ENCODE measurements around the gene RASAL3. TPM values are rescaled to one million over a fixed set of nuclear protein-coding genes. Genes with fewer than 3 reads are reported as not detected.
A peak's percentile ranks its signal among the peaks of the same experiment; 100 is the strongest.
"Not testable (repeated sequence)": the region's sequence is repeated elsewhere in the genome, so short reads cannot be mapped to it uniquely, and the experiment has no call there.

The RASAL3 gene
- total RNA-seq, 2 donors from 2014 or later = 2.6 to 3.6 TPM

- 0 to 2% methylated on average over 6 to 9 of the region's 9 CpGs for WGBS, 2 donors
- intact Hi-C loops (cut with DNase I) = no loop called here
- TF ChIP-seq CTCF (IDR thresholded peaks at IDR 0.05) (no peak), POLR2A (IDR thresholded peaks at IDR 0.05) (no peak)
- Histone ChIP-seq H3K27ac (peak overlapping the region; percentile 75 to 94 (median 91)), H3K36me3 (replicated peaks in 1 of 2; ENCODE audit: insufficient read depth in 1 of 2, low read depth in 2 of 2) (no peaks in the 10 kb centered on the region), H3K9me3 (no peaks in the 10 kb centered on the region), H3K4me1 (peaks cover 71% of the 10 kb centered on the region), H3K27me3 (no peaks in the 10 kb centered on the region), H3K4me3 (peak overlapping the region; percentile 71 to 97)
- DNase-seq (peak in 2 of 4 donors; percentile 37 to 43), ATAC-seq (no peak)
These were observed 46.6 kb downstream of the RASAL3 start for GRCh38 chr19:15417699-15418098.

- Histone ChIP-seq H3K4me1 (peaks cover 80% of the 10 kb centered on the region), H3K27me3 (no peaks in the 10 kb centered on the region), H3K4me3 (no peak overlapping the region), H3K36me3 (replicated peaks in 1 of 2; ENCODE audit: insufficient read depth in 1 of 2, low read depth in 2 of 2) (no peaks in the 10 kb centered on the region), H3K9me3 (no peaks in the 10 kb centered on the region), H3K27ac (peak overlapping the region in 2 of 4 donors; percentile 22 to 52)
- 35 to 56% methylated on average over 4 of the region's 4 CpGs for WGBS, 2 donors
- ATAC-seq (no peak), DNase-seq (no peak)
- TF ChIP-seq CTCF (IDR thresholded peaks at IDR 0.05) = no peak
- TF ChIP-seq POLR2A (IDR thresholded peaks at IDR 0.05) = no peak
- intact Hi-C loops (cut with DNase I) = no loop called here
These were observed 51.5 kb downstream of the RASAL3 start for GRCh38 chr19:15412832-15413231.

- 63 to 82% methylated on average over 2 of the region's 2 CpGs for WGBS, 2 donors
- Histone ChIP-seq H3K4me1 (peaks cover 72% of the 10 kb centered on the region), H3K27ac (peak overlapping the region in 2 of 4 donors; percentile 2 to 27)
- ATAC-seq; H3K27me3 ChIP-seq; H3K4me3 ChIP-seq; DNase-seq; H3K9me3 ChIP-seq; H3K36me3 ChIP-seq (replicated peaks in 1 of 2; ENCODE audit: insufficient read depth in 1 of 2, low read depth in 2 of 2); intact Hi-C loops (cut with DNase I): not testable (repeated sequence)
These were observed 53.0 kb downstream of the RASAL3 start for GRCh38 chr19:15411351-15411750.

- DNase-seq (no peak), ATAC-seq (no peak)
- Histone ChIP-seq H3K4me3 (no peak overlapping the region), H3K9me3 (no peaks in the 10 kb centered on the region), H3K36me3 (replicated peaks in 1 of 2; ENCODE audit: insufficient read depth in 1 of 2, low read depth in 2 of 2) (peaks cover 5 to 17% of the 10 kb centered on the region in 2 donors), H3K27ac (no peak overlapping the region), H3K4me1 (peaks cover 30% of the 10 kb centered on the region), H3K27me3 (no peaks in the 10 kb centered on the region)
- TF ChIP-seq POLR2A (IDR thresholded peaks at IDR 0.05) (no peak), CTCF (IDR thresholded peaks at IDR 0.05) (no peak)
- intact Hi-C loops (cut with DNase I) = no loop called here
- WGBS, 2 donors = 50 to 58% methylated on average over 3 of the region's 3 CpGs
These were observed 59.5 kb downstream of the RASAL3 start for GRCh38 chr19:15404780-15405211.

- Histone ChIP-seq H3K27ac (no peak overlapping the region), H3K27me3 (no peaks in the 10 kb centered on the region), H3K9me3 (no peaks in the 10 kb centered on the region), H3K4me3 (no peak overlapping the region), H3K36me3 (replicated peaks in 1 of 2; ENCODE audit: insufficient read depth in 1 of 2, low read depth in 2 of 2) (peaks cover 10 to 23% of the 10 kb centered on the region in 2 donors), H3K4me1 (peaks cover 27% of the 10 kb centered on the region)
- no peak for TF ChIP-seq CTCF (IDR thresholded peaks at IDR 0.05)
- TF ChIP-seq POLR2A (IDR thresholded peaks at IDR 0.05) = no peak
- no peak for DNase-seq
- intact Hi-C loops (cut with DNase I) = no loop called here
- no peak for ATAC-seq
- WGBS, 2 donors = 68 to 81% methylated on average over 7 of the region's 7 CpGs
These were observed 60.1 kb downstream of the RASAL3 start for GRCh38 chr19:15404097-15404779.
